Ureter (tissue), 1 donor: Measurements from ENCODE around the gene SRPK3. TPM values are rescaled to one million over a fixed set of nuclear protein-coding genes. Genes with fewer than 3 reads are reported as not detected.
A peak's percentile ranks its signal among the peaks of the same experiment; 100 is the strongest.
"Not testable (repeated sequence)": the region's sequence is repeated elsewhere in the genome, so short reads cannot be mapped to it uniquely, and the experiment has no call there.

Source experiments
- DNase-seq: peaks from one replicate; pipeline ENCODE4 v3.0.0-alpha.2; 2020; ENCODE audit warnings: low spot score
- total RNA-seq: library from RNA; stranded (reverse); gene quantifications from one replicate; pipeline ENCODE4 v1.2.4, GENCODE V29; 2023
- donor health status: DM: yes; HTN: yes; CAD: no.

SRPK3 gene
- 2.7 TPM for total RNA-seq

- no peak for DNase-seq
Observed at GRCh38 chrX:153780678-153781427, at the start of gene SRPK3. Gene SRPK3 (plus strand): TSS chrX:153781041. CDS start chrX:153781087, 46 bp downstream.

- no peak for DNase-seq
Observed at GRCh38 chrX:153731117-153731844, 49.6 kb upstream of the SRPK3 start.

GRCh38 chrX:153731845-153732215, 49.0 kb upstream of the SRPK3 start:
- no peak for DNase-seq

GRCh38 chrX:153732401-153732800, 48.4 kb upstream of the SRPK3 start:
- no peak for DNase-seq

- DNase-seq, result no peak
Observed at GRCh38 chrX:153733651-153734240, 47.1 kb upstream of the SRPK3 start.

GRCh38 chrX:153734871-153735270, 46.0 kb upstream of the SRPK3 start:
- DNase-seq, result no peak

GRCh38 chrX:153735274-153735673, 45.6 kb upstream of the SRPK3 start:
- no peak for DNase-seq

- DNase-seq, result no peak
Observed at GRCh38 chrX:153736071-153736820, 44.6 kb upstream of the SRPK3 start.

- DNase-seq, result no peak
Observed at GRCh38 chrX:153736871-153737441, 43.9 kb upstream of the SRPK3 start.

GRCh38 chrX:153738056-153738605, 42.7 kb upstream of the SRPK3 start:
- DNase-seq, result no peak

GRCh38 chrX:153739754-153740486, 40.9 kb upstream of the SRPK3 start:
- DNase-seq, result peak; percentile 40

GRCh38 chrX:153740631-153741222, 40.1 kb upstream of the SRPK3 start:
- DNase-seq, result no peak

GRCh38 chrX:153741446-153741845, 39.4 kb upstream of the SRPK3 start:
- no peak for DNase-seq

GRCh38 chrX:153742111-153742510, 38.7 kb upstream of the SRPK3 start:
- DNase-seq, result not testable (repeated sequence)

- DNase-seq, result peak; percentile 41
Observed at GRCh38 chrX:153742796-153743467, 37.9 kb upstream of the SRPK3 start.

GRCh38 chrX:153743468-153744209, 37.2 kb upstream of the SRPK3 start:
- DNase-seq, result peak; percentile 81

GRCh38 chrX:153744210-153745066, 36.4 kb upstream of the SRPK3 start:
- DNase-seq, result peak; percentile 52

GRCh38 chrX:153745067-153745433, 35.8 kb upstream of the SRPK3 start:
- peak; percentile 40 for DNase-seq
